Tracheal epithelial cell (primary cell): ENCODE data around the gene SMIM9. TPM values are rescaled to one million over a fixed set of nuclear protein-coding genes. Genes with fewer than 3 reads are reported as not detected.

Source experiments
- total RNA-seq: library from RNA; depleted of rRNA; stranded (reverse); fragments of >200 nt; gene quantifications from 2 replicates; pipeline ENCODE4 v1.2.1, GENCODE V29; 2014

The SMIM9 gene
- not detected in 2 replicates for total RNA-seq

DNA sequence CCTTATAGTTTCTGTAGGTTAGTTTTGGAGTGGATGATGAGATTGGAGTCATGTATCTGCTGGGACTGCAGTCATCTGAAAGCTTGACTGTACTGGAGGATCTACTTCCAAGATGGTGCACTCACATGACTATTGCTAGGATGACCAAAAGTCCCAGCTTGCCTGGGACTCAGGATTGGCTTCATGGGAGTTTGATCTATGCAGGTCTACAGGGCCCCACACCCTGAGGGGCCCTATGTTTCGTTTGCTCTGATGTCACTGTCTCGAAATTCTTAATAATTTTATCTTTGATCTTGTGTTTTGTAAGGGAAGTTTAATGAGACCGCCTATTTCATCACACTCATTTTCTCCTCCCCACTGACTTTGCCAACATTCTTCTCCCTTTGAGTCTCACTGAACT, at the start of gene SMIM9:
Gene SMIM9 (minus strand): TSS at position 101 of the 400 bp plus-strand sequence. CDS start 3,806 bp downstream, outside the sequence.

DNA sequence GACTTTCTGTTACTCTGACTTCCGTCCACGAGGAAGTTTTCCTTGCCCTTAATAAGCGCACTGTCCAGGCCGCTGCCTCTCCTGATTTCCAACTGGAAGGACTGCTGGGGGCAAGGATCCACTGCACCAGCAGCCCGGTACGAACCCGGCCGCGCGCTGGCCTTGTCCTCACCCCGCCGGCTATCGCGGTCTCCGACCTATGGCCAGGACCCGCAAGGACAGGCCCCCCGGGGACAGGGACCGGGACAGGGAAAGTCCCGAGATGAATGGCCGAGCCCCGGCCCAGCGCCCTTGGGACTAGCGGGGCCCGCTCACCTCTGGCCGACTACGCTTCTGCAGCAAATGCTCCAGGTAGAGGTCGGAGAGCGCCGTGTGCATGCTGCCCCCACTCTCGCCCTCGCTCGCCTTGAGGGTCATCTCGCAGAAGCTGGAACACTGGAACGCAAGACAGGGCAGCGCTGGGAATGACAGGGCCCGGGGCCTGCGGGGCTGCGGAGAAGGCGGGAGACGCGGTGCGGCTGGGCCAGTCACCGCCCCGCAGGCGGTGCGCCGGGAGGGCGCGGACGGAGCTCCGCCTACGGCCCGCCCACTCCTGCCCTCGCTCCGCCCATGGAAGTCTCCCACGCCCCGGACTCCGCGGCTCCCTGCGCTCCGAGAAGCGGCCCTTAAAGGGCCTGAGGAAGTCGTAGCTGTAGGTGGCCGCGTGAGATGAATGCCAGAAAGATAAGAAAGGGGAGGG, 29.3 kb downstream of the SMIM9 start, which contains the start of gene MPP1:
Gene MPP1 (minus strand): TSS at position 529 of the 739 bp plus-strand sequence. CDS start 112 bp downstream, at position 417.

Other genes starting within 250 kb of the SMIM9 start
- not detected in 2 replicates for gene CTAG1A, start 249.5 kb downstream of the SMIM9 start, total RNA-seq
- not detected in 2 replicates for gene CTAG1B, start 215.4 kb downstream of the SMIM9 start, total RNA-seq
- gene CTAG2, start 181.1 kb downstream of the SMIM9 start, total RNA-seq: not detected in 2 replicates
- gene GAB3, start 83.6 kb downstream of the SMIM9 start, total RNA-seq: 0.24 and 0.43 TPM in 2 replicates
- 57.1 and 61.6 TPM in 2 replicates for gene DKC1, start 71.8 kb downstream of the SMIM9 start, total RNA-seq
- gene MPP1, start 29.2 kb downstream of the SMIM9 start, total RNA-seq: 5.5 TPM in 2 replicates
- gene F8A1, start 51.7 kb upstream of the SMIM9 start, total RNA-seq: 3.9 TPM in 1 of 2 replicates, not detected in the other
- 0.64 and 1.4 TPM in 2 replicates for gene F8, start 188.1 kb upstream of the SMIM9 start, total RNA-seq
- 42.4 and 60.7 TPM in 2 replicates for gene FUNDC2, start 192.2 kb upstream of the SMIM9 start, total RNA-seq
- 11.1 and 15.8 TPM in 2 replicates for gene CMC4, start 236.5 kb upstream of the SMIM9 start, total RNA-seq
- gene MTCP1, start 236.5 kb upstream of the SMIM9 start, total RNA-seq: 1.9 and 7.2 TPM in 2 replicates
- 10.0 and 10.6 TPM in 2 replicates for gene BRCC3, start 236.8 kb upstream of the SMIM9 start, total RNA-seq